Measurements from ENCODE around the gene GPR25.

DNA sequence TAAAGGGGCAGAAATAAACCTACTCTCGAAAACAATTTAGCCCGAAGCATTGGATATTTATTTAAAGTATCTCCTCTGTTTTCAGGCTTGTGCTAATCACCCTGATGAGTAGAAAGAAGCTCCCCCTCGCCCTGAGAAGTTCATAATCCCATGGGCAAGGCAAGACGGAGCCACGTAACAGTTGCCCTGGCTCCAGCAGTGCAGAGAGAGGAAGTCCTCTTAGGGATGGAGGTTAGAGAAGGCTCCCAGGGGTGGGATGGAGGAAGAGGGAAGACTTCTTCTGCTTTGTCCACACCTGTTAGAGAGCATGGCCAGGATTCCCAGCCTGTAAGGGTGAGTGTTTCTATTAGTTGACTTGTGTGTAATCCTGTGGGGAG lies 3.4 kb upstream of the GPR25 start:
- TF ChIP-seq, protein P1, sequence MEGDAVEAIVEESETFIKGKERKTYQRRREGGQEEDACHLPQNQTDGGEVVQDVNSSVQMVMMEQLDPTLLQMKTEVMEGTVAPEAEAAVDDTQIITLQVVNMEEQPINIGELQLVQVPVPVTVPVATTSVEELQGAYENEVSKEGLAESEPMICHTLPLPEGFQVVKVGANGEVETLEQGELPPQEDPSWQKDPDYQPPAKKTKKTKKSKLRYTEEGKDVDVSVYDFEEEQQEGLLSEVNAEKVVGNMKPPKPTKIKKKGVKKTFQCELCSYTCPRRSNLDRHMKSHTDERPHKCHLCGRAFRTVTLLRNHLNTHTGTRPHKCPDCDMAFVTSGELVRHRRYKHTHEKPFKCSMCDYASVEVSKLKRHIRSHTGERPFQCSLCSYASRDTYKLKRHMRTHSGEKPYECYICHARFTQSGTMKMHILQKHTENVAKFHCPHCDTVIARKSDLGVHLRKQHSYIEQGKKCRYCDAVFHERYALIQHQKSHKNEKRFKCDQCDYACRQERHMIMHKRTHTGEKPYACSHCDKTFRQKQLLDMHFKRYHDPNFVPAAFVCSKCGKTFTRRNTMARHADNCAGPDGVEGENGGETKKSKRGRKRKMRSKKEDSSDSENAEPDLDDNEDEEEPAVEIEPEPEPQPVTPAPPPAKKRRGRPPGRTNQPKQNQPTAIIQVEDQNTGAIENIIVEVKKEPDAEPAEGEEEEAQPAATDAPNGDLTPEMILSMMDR (IDR thresholded peaks at IDR 0.05; ENCODE audit: low read depth, low read length, poor library complexity, severe bottlenecking): no peak
- TF ChIP-seq EZH2phosphoT487 (IDR thresholded peaks at IDR 0.05; ENCODE audit: borderline replicate concordance, low read length): no peak

Measured in DOHH2 (cell line).